H1 (cell line): ENCODE data around the gene DOCK3. TPM values are rescaled to one million over a fixed set of nuclear protein-coding genes. Genes with fewer than 3 reads are reported as not detected.

Source experiments
- CTCF ChIA-PET: fragments of 300-600 bp; sonication (Branson Sonifier 250); formaldehyde crosslinking; loops from one replicate; lab custom pipeline; 2021; ENCODE audit not compliant: partially characterized antibody; lab: Charles Lee
- POLR2A ChIA-PET: fragments of 300-600 bp; sonication (Branson Sonifier 250); formaldehyde crosslinking; loops from one replicate; lab custom pipeline; 2021; ENCODE audit warnings: inconsistent platforms; ENCODE audit not compliant: partially characterized antibody; lab: Charles Lee
- DNase-seq, 2 experiments: peaks; one replicate each; pipeline versions ENCODE4 v3.0.0 to v3.0.0-alpha.2; 2010 to 2022; ENCODE audit warnings: low spot score in 2 of 2, low read depth in 1 of 2, mixed read lengths in 1 of 2
- FAIRE-seq: peaks from 2 replicates; lab custom pipeline; 2011; peaks lifted over from hg19 to GRCh38; lab: Jason Lieb, UNC
- H2AFZ ChIP-seq: 2 replicates; pipeline ENCODE4 v1.8.1; 2012; ENCODE audit warnings: low read length, inconsistent platforms
- H2AK5ac ChIP-seq: 2 replicates; pipeline ENCODE4 v1.6.1; 2013; ENCODE audit warnings: low read depth, low read length
- H2BK120ac ChIP-seq: replicated peaks from 2 replicates; pipeline ENCODE3; 2013; ENCODE audit warnings: low read depth, low read length, inconsistent platforms
- H2BK12ac ChIP-seq: 2 replicates; pipeline ENCODE4 v1.6.1; 2013; ENCODE audit warnings: low read depth, low read length
- H2BK15ac ChIP-seq: 2 replicates; pipeline ENCODE4 v1.6.1; 2013; ENCODE audit warnings: low read length
- H2BK20ac ChIP-seq: 2 replicates; pipeline ENCODE4 v1.6.1; 2013; ENCODE audit warnings: low read length
- H2BK5ac ChIP-seq: 2 replicates; pipeline ENCODE4 v1.6.1; 2013; ENCODE audit warnings: low read depth, low read length
- H3K14ac ChIP-seq: 2 replicates; pipeline ENCODE4 v1.6.1; 2013; ENCODE audit warnings: inconsistent platforms; ENCODE audit not compliant: insufficient read length
- H3K18ac ChIP-seq: 2 replicates; pipeline ENCODE4 v1.6.1; 2013; ENCODE audit warnings: low read length; ENCODE audit errors: extremely low read depth
- H3K23ac ChIP-seq: 2 replicates; pipeline ENCODE4 v1.6.1; 2013; ENCODE audit warnings: inconsistent platforms; ENCODE audit not compliant: insufficient read length
- H3K23me2 ChIP-seq: 2 replicates; pipeline ENCODE4 v1.6.1; 2013; ENCODE audit warnings: low read depth, low read length
- H3K27ac ChIP-seq: 2 replicates; pipeline ENCODE4 v1.6.1; 2011; ENCODE audit warnings: low read depth, low read length, inconsistent platforms
- H3K27me3 ChIP-seq, 4 experiments: replicated peaks in 1 of 4; 1 replicate in 1 of 4; 2 replicates in 3 of 4; pipeline versions ENCODE4 v1.6.1 to v1.8.1; 2011 to 2013; ENCODE audit warnings: low read length in 3 of 4, mild to moderate bottlenecking in 3 of 4, inconsistent platforms in 2 of 4, mixed read lengths in 2 of 4, moderate library complexity in 1 of 4; ENCODE audit not compliant: control insufficient read depth in 3 of 4, insufficient read depth in 3 of 4; ENCODE audit errors: extremely low read depth in 1 of 4
- H3K36me3 ChIP-seq, 4 experiments: 2 replicates each; pipeline versions ENCODE4 v1.6.1 to v1.8.1; 2011 to 2013; ENCODE audit warnings: mild to moderate bottlenecking in 4 of 4, low read length in 3 of 4, moderate library complexity in 2 of 4, control low read depth in 1 of 4, inconsistent platforms in 1 of 4; ENCODE audit not compliant: insufficient read depth in 4 of 4, control insufficient read depth in 2 of 4
- H3K4ac ChIP-seq: replicated peaks from 2 replicates; pipeline ENCODE3; 2013; ENCODE audit warnings: low read length, low read depth, mixed read lengths, inconsistent platforms; ENCODE audit not compliant: insufficient read length
- H3K4me1 ChIP-seq, 4 experiments: replicated peaks in 1 of 4; 1 replicate in 1 of 4; 2 replicates in 3 of 4; pipeline versions ENCODE4 v1.6.1 to v1.8.1; 2011 to 2013; ENCODE audit warnings: low read length in 3 of 4, inconsistent platforms in 2 of 4, mixed read lengths in 1 of 4; ENCODE audit not compliant: insufficient read depth in 4 of 4, control insufficient read depth in 3 of 4
- H3K4me2 ChIP-seq, 2 experiments: 2 replicates each; pipeline versions ENCODE4 v1.6.1 to v1.8.1; 2011 to 2013; ENCODE audit warnings: low read depth in 2 of 2, low read length in 2 of 2, control low read depth in 1 of 2, inconsistent platforms in 1 of 2, mild to moderate bottlenecking in 1 of 2; ENCODE audit not compliant: insufficient read depth in 1 of 2
- H3K4me3 ChIP-seq, 4 experiments: fragments of 200-600, 300-600 bp in 1 of 4; sonication (generic), shearing (Covaris generic), sonication (Bioruptor Twin) in 1 of 4; 2 replicates each; pipeline versions ENCODE4 v1.5.1 to v1.8.1; 2011 to 2016; ENCODE audit warnings: low read length in 4 of 4, low read depth in 3 of 4, control low read depth in 2 of 4, inconsistent platforms in 2 of 4, mild to moderate bottlenecking in 2 of 4, mixed read lengths in 1 of 4, moderate library complexity in 1 of 4; ENCODE audit not compliant: insufficient read depth in 2 of 4; ENCODE audit errors: extremely low read depth in 1 of 4
- H3K56ac ChIP-seq: replicated peaks from 2 replicates; pipeline ENCODE3; 2013; ENCODE audit warnings: low read depth, mild to moderate bottlenecking, mixed read lengths, low read length, inconsistent platforms; ENCODE audit not compliant: insufficient read length
- H3K79me1 ChIP-seq: 2 replicates; pipeline ENCODE4 v1.6.1; 2013; ENCODE audit warnings: low read depth, low read length, control low read depth
- H3K79me2 ChIP-seq, 2 experiments: 2 replicates each; pipeline versions ENCODE4 v1.6.1 to v1.8.1; 2012 to 2013; ENCODE audit warnings: low read length in 2 of 2, mild to moderate bottlenecking in 2 of 2, inconsistent platforms in 1 of 2; ENCODE audit not compliant: insufficient read depth in 2 of 2, control insufficient read depth in 1 of 2
- H3K9ac ChIP-seq, 4 experiments: replicated peaks in 1 of 4; 1 replicate in 1 of 4; 2 replicates in 3 of 4; pipeline versions ENCODE4 v1.6.1 to v1.8.1; 2011 to 2013; ENCODE audit warnings: low read depth in 3 of 4, low read length in 3 of 4, control low read depth in 2 of 4, mild to moderate bottlenecking in 2 of 4, moderate library complexity in 2 of 4, inconsistent platforms in 1 of 4; ENCODE audit errors: extremely low read depth in 1 of 4
- H3K9me3 ChIP-seq, 2 experiments: 2 replicates each; pipeline versions ENCODE4 v1.6.1 to v1.8.1; 2012 to 2013; ENCODE audit warnings: mild to moderate bottlenecking in 2 of 2, moderate library complexity in 2 of 2, control low read depth in 1 of 2, inconsistent platforms in 1 of 2, low read depth in 1 of 2, low read length in 1 of 2, mixed read lengths in 1 of 2; ENCODE audit not compliant: insufficient read depth in 2 of 2
- H4K20me1 ChIP-seq, 2 experiments: replicated peaks in 1 of 2; 2 replicates each; pipeline versions ENCODE3 to v1.8.1; 2011 to 2013; ENCODE audit warnings: inconsistent platforms in 2 of 2, low read length in 2 of 2, mild to moderate bottlenecking in 1 of 2; ENCODE audit not compliant: insufficient read depth in 2 of 2, control insufficient read depth in 1 of 2
- H4K5ac ChIP-seq: 2 replicates; pipeline ENCODE4 v1.6.1; 2013; ENCODE audit warnings: low read length, low read depth, mixed read lengths, inconsistent platforms; ENCODE audit not compliant: insufficient read length
- H4K8ac ChIP-seq: 2 replicates; pipeline ENCODE4 v1.8.0; 2013; ENCODE audit warnings: mild to moderate bottlenecking, moderate library complexity, low read length, inconsistent platforms; ENCODE audit not compliant: insufficient read depth; ENCODE audit errors: extremely low read depth
- H4K91ac ChIP-seq: replicated peaks from 2 replicates; pipeline ENCODE3; 2013; ENCODE audit warnings: low read length, mixed read lengths, inconsistent platforms; ENCODE audit not compliant: insufficient read length
- CHD1 ChIP-seq: IDR thresholded peaks from 2 replicates; pipeline ENCODE4 v1.6.1; 2012; ENCODE audit warnings: low read depth, low read length, improper control_type of control experiment
- CREB1 ChIP-seq: IDR thresholded peaks from 2 replicates; pipeline ENCODE4 v1.6.1; 2012; ENCODE audit warnings: inconsistent platforms
- HDAC2 ChIP-seq, 2 experiments: fragments of 300-600 bp in 1 of 2; sonication (generic) in 1 of 2; IDR thresholded peaks; 2 replicates each; pipeline ENCODE4 v1.6.1; 2011 to 2012; ENCODE audit warnings: low read depth in 2 of 2, low read length in 2 of 2, mild to moderate bottlenecking in 2 of 2, moderate library complexity in 2 of 2, borderline replicate concordance in 1 of 2, inconsistent platforms in 1 of 2
- WGBS, 2 experiments: shearing (Covaris generic) in 1 of 2; methylation state at CpG; one replicate each; pipeline versions ENCODE4 v1.1.6 to v1.1.7; 2013 to 2015; ENCODE audit warnings: low lambda C conversion rate in 2 of 2, mixed read lengths in 2 of 2, inconsistent platforms in 1 of 2, low coverage in 1 of 2, missing lambda C conversion rate in 1 of 2; ENCODE audit not compliant: insufficient replicate concordance in 2 of 2, insufficient coverage in 1 of 2, insufficient read length in 1 of 2; ENCODE audit errors: extremely low coverage in 1 of 2, missing lambda C conversion rate in 1 of 2; 5-methylcytosine and 5-hydroxymethylcytosine counted together
- polyA plus RNA-seq, 7 experiments: library from polyadenylated mRNA; depleted of rRNA in 3 of 7; stranded (reverse) in 5 of 7; unstranded in 2 of 7; fragments of >200 nt in 5 of 7; fragments of 200-250 nt in 2 of 7; gene quantifications; 1 replicate in 5 of 7; 2 replicates in 1 of 7; 4 replicates in 1 of 7; pipeline versions ENCODE4 v1.2.1 to v1.2.3, GENCODE V29; 2011 to 2013; ENCODE audit warnings: missing spikeins in 2 of 7, mixed read lengths in 2 of 7
- total RNA-seq: library from RNA; stranded (reverse); fragmentation: NEBNext Ultra II Directional; extraction: Animal tissue kit (Norgen Biotek cat#: 25700); gene quantifications from 2 replicates; pipeline ENCODE4 v1.2.1, GENCODE V29; 2021

Gene DOCK3
- total and polyA plus RNA-seq, 2 of the 8 experiments (the other 6 are each of a cell fraction or from before 2014, with no cell fraction given) = 2.7 to 5.0 TPM

GRCh38 chr3:51216291-51216690 lies 541.6 kb downstream of the DOCK3 start:
- H3K36me3 ChIP-seq = peaks cover 0 to 2% (median 0%) of the 10 kb centered on the region in 4 experiments; a peak in 1 of 8 replicates
- H3K4ac ChIP-seq = no peak overlapping the region
- H2BK5ac ChIP-seq = no peak overlapping the region
- H3K14ac ChIP-seq = no peak overlapping the region
- no peak overlapping the region for H2BK15ac ChIP-seq
- H3K23ac ChIP-seq = no peak overlapping the region
- H2AFZ ChIP-seq = no peak overlapping the region
- no peaks in the 10 kb centered on the region for H4K20me1 ChIP-seq
- H4K8ac ChIP-seq = no peak overlapping the region
- H3K79me1 ChIP-seq = no peaks in the 10 kb centered on the region
- no peak overlapping the region for H2BK120ac ChIP-seq
- no peak overlapping the region for H2AK5ac ChIP-seq
- no peak overlapping the region for H3K4me2 ChIP-seq
- H3K23me2 ChIP-seq = no peaks in the 10 kb centered on the region
- H3K79me2 ChIP-seq = no peaks in the 10 kb centered on the region
- H4K91ac ChIP-seq = no peak overlapping the region
- CTCF ChIA-PET = interaction anchor here (1.8 kb wide), 1 partner anchor 117 kb away, joined by 4 read pairs; no protein-coding TSS in a partner anchor
- H3K27me3 ChIP-seq = no peaks in the 10 kb centered on the region
- H3K18ac ChIP-seq = no peak overlapping the region
- WGBS, 2 experiments = 91% methylated on average over 2 of the region's 2 CpGs; no CpG with 5 or more reads in 1 of the 2 experiments
- DNase-seq (no peak), FAIRE-seq (no peak)
- H3K4me1 ChIP-seq = no peaks in the 10 kb centered on the region
- H3K9ac ChIP-seq = no peak overlapping the region
- no peak overlapping the region for H2BK12ac ChIP-seq
- no peak overlapping the region for H4K5ac ChIP-seq
- no peak overlapping the region for H3K4me3 ChIP-seq
- POLR2A ChIA-PET = interaction anchor here (1.0 kb wide), 1 partner anchor 9 kb away, joined by 3 read pairs; no protein-coding TSS in a partner anchor
- H3K9me3 ChIP-seq = no peaks in the 10 kb centered on the region
- H2BK20ac ChIP-seq = no peak overlapping the region
- no peak overlapping the region for H3K27ac ChIP-seq
- no peak overlapping the region for H3K56ac ChIP-seq
- TF ChIP-seq HDAC2 (IDR thresholded peaks at IDR 0.05; ENCODE audit: borderline replicate concordance in 1 of 2, low read depth in 2 of 2, low read length in 2 of 2) (no peak), CREB1 (no peak), CHD1 (no peak)
